WTC11 (cell line): ENCODE results near the gene PCSK5.

Source experiments
- CBFB ChIP-seq: sonication (generic); formaldehyde crosslinking; IDR thresholded peaks from 2 replicates; pipeline ENCODE4 v1.8.1; 2022; ENCODE audit warnings: mild to moderate bottlenecking, low read depth, missing genetic modification reagents
- CTCF ChIP-seq: fragments of 200-600 bp; IDR thresholded peaks from 2 replicates; pipeline ENCODE4 v1.8.0; 2022; ENCODE audit warnings: antibody characterized with exemption
- NR2C2 ChIP-seq: sonication (generic); formaldehyde crosslinking; IDR thresholded peaks from 2 replicates; pipeline ENCODE4 v1.8.0; 2022; ENCODE audit warnings: mild to moderate bottlenecking, missing genetic modification reagents
- SP1 ChIP-seq: sonication (generic); formaldehyde crosslinking; conservative IDR thresholded peaks from 2 replicates; pipeline ENCODE4 v1.8.1; 2022; ENCODE audit warnings: missing genetic modification reagents
- ZNF121 ChIP-seq: sonication (generic); formaldehyde crosslinking; IDR thresholded peaks from 2 replicates; pipeline ENCODE4 v1.8.0; 2023; ENCODE audit warnings: missing genetic modification reagents

GRCh38 chr9:76001459-76001858 lies 111.0 kb downstream of the PCSK5 start:
- TF ChIP-seq SP1: no peak
- TF ChIP-seq CTCF: no peak
- TF ChIP-seq ZNF121: no peak
- no peak for TF ChIP-seq NR2C2
- TF ChIP-seq CBFB (CRISPR knock-in tag): no peak
